Fibroblast of villous mesenchyme (primary cell): ENCODE measurements around the gene S100A8. TPM values are rescaled to one million over a fixed set of nuclear protein-coding genes. Genes with fewer than 3 reads are reported as not detected.

ENCODE experiments used
- DNase-seq: peaks from one replicate; pipeline ENCODE4 v3.0.0-alpha.2; 2010; ENCODE audit warnings: low read depth
- H3K4me3 ChIP-seq: 2 replicates; pipeline ENCODE4 v1.5.1; 2011; ENCODE audit warnings: low read depth, mild to moderate bottlenecking, low read length
- CTCF ChIP-seq: IDR thresholded peaks from 2 replicates; pipeline ENCODE4 v1.5.1; 2012; ENCODE audit warnings: low read depth, mild to moderate bottlenecking, low read length; ENCODE audit not compliant: insufficient read depth
- total RNA-seq: library from RNA; depleted of rRNA; stranded (reverse); fragments of >200 nt; gene quantifications from 2 replicates; pipeline ENCODE4 v1.2.3, GENCODE V29; 2012

The S100A8 gene
- total RNA-seq, 1 donor: not detected

GRCh38 chr1:153395776-153396175 is 4.9 kb upstream of the S100A8 start:
- H3K4me3 ChIP-seq: no peak overlapping the region
- no peak for TF ChIP-seq CTCF
- DNase-seq: no peak

- no peak overlapping the region for H3K4me3 ChIP-seq
- DNase-seq: no peak
- TF ChIP-seq CTCF: no peak
These were observed 4.3 kb upstream of the S100A8 start for GRCh38 chr1:153395136-153395685.

- no peak for TF ChIP-seq CTCF
- no peak overlapping the region for H3K4me3 ChIP-seq
- DNase-seq: no peak
These were observed 3.5 kb upstream of the S100A8 start for GRCh38 chr1:153394391-153394790.

GRCh38 chr1:153393926-153394325 is 3.1 kb upstream of the S100A8 start:
- TF ChIP-seq CTCF: no peak
- no peak overlapping the region for H3K4me3 ChIP-seq

GRCh38 chr1:153392822-153393221 is 1.9 kb upstream of the S100A8 start:
- DNase-seq: no peak
- H3K4me3 ChIP-seq: no peak overlapping the region
- no peak for TF ChIP-seq CTCF

More at GRCh38 chr1:153393926-153394325, 3.1 kb upstream of the S100A8 start:
- DNase-seq: no peak

GRCh38 chr1:153392258-153392657 is 1.4 kb upstream of the S100A8 start:
- no peak for TF ChIP-seq CTCF
- H3K4me3 ChIP-seq: no peak overlapping the region
- DNase-seq: no peak
